NCI-H1436 (cell line): ENCODE results near the gene CIAPIN1.
"Not testable (repeated sequence)": the region's sequence is repeated elsewhere in the genome, so short reads cannot be mapped to it uniquely, and the experiment has no call there.

Experiments
- DNase-seq: peaks from one replicate; lab custom pipeline; 2025; lab: John Stamatoyannopoulos, UW

Gene CIAPIN1

DNA sequence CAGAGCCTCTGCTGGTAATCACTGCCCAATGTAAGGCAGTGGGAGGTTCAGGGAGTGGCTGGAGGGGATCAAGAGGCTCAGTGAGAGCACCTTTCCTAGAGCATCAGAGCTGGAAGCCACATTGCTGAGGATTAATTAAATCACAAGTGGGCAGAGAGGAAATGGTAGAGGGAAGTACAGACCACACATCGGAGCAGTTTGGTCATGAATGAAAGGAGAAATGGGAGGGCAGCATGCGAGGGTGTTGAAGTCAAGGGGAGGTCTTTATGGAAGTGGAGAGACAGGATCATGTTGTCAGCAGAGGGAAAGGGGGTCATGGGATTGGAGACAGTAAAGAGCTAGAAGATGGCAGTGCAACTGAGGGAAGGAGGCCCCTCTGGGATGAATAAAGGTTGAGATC lies 40.3 kb downstream of the CIAPIN1 start:
- no peak for DNase-seq

- no peak for DNase-seq
Observed at GRCh38 chr16:57405097-57405496, 42.1 kb downstream of the CIAPIN1 start.

DNA sequence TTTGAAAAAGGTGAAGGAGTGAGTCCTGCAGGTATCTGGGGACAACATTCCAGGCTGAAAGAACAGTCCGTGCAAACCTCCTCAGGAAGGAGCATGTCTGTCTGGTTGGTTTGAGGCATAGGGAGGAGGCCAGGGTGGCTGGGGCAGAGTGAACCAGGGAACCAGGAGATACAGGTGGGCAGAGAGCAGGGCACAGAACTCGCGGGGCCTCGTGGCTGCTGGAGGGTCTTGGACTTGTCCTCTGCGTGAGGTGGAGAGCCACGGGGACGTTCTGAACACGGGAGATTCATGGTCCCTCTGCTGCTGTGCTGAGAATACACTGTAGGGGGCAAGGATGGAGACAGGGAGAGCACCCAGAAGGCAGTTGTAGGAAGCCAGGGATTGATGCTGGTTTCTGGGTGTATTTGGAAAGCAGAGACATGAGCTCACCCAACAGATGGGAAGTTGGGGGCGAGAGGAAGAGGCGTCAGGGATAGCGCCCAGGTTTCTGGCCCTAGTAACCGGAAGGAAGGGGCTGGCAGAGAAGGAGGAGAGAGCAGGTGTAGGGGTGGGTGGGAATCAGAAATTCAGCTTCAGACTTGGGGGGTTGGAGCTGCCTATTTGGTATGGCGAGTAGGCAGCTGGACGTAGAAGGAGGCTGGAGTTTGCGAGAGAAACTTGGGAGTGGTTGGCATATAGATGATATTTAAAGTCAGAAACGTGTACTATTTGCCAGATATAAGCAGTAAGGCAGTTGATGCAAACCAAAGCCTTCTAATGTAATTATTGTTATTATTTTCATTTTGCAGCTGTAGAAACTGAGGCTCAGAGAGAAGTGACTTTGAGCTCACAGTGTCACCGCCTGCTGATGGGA lies 43.0 kb downstream of the CIAPIN1 start, which contains the start of gene CCL17:
Gene CCL17, plus strand, starts transcription at position 803 of the 853 bp plus-strand sequence. CDS start 9,166 bp downstream, outside the sequence.
- no peak for DNase-seq

DNA sequence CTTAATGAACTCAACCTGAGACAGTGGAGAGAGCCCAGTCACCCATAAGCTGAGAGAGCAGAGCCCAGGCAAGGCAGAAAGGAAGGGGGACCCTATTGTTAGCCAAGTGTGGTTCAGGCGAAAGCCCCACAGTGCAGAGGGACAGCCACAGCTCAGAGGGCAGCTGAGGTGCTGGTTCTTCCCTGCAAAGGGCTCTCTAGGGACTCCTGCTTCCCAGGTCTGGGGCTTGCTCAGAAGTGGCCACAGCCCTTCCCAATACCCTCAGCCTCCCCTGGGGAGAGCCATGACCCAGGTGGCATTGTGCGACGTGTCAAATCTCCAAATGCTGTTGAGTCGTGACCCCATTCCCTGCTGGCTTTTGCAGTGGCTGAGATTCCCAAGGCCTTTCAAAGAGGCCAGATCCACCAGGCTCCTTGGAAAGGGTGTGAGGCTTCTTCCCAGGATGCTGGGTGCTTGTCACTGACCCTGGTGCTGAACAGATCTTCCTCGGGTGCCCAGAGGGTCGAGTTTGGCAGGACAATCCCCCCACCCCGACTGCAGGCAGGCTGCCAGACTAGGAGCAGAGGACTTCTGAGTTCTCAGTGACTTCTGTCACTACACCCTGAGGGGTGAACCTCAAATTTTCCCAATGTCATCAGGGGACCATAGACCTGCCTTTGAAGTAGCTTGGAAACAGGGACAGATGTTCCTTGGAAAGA lies 45.1 kb downstream of the CIAPIN1 start:
- DNase-seq: no peak

GRCh38 chr16:57397493-57397892 lies 49.7 kb downstream of the CIAPIN1 start:
- not testable (repeated sequence) for DNase-seq

GRCh38 chr16:57396786-57397185 lies 50.4 kb downstream of the CIAPIN1 start:
- DNase-seq: no peak

DNA sequence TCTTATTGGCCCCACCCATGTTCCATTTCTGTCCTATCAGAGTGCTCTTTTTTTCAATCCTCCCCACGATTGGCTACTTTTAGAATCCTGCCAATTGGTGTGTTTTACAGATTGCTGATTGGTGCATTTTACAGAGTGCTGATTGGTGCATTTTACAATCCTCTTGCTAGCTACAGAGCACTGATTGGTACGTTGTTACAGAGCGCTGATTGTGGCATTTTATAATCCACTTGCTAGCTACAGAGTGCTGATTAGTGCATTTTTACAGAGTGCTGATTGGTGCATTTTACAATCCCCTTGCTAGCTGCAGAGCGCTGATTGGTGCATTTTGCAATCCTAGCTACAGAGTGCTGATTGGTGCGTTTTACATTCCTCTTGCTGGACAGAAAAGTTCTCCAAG lies 52.2 kb downstream of the CIAPIN1 start:
- no peak for DNase-seq

DNA sequence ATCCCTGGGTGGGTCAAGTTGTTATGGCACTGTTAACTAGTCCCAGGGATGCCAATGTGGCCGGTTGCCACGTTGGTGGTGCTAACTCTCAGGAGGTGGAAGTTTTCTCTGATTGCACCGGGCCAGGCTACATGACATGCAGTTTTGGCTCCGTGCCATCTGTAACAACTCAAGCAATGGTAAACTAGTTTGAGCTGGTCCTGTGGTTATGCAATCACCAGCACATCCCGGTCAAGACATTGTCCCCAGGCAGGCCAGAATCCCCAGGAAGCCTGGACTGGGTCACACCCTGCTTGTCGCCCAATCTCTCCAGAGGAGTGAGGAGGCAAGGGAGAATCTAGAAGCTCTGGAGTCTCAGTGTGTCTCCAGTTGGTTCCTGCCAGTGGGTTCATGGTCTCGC lies 52.7 kb downstream of the CIAPIN1 start:
- DNase-seq: no peak

GRCh38 chr16:57392694-57393093 lies 54.5 kb downstream of the CIAPIN1 start:
- no peak for DNase-seq

DNA sequence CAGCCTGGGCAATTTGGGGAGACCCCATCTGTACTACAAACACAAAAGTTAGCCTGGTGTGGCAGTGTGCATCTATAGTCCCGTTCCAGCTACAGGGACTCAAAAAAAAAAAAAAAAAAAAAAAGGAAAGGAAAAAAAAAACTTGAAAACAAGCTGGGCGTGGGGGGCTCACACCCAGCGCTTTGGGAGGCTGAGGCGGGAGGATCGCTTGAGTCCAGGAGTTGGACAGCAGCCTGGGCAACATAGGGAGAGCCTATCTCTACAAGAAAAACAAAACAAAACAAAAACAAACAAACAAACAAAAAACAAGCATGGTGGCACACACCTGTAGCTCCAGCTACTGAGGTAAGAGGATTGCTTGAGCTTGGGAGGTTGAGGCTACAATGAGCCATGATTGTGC lies 55.5 kb downstream of the CIAPIN1 start:
- no peak for DNase-seq

- DNase-seq: no peak
Observed at GRCh38 chr16:57391300-57391699, 55.9 kb downstream of the CIAPIN1 start.

GRCh38 chr16:57390636-57391295 lies 56.4 kb downstream of the CIAPIN1 start:
- no peak for DNase-seq

DNA sequence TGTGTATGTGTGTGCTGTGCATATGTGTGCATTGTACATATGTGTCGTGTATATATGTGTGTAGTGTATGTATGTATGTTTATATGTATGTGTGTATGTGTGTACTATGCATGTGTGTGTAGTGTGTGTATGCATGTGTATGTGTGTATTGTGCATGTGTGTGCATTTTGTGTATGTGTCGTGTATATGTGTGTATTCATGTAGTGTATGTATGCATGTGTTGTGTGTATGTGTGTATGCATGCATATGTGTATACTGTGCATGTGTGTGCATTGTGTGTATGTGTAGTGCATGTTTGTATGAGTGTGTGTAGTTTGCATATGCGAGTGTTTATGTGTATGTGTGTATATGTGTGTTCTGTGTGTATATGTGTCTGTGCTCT lies 58.1 kb downstream of the CIAPIN1 start:
- DNase-seq: no peak

DNA sequence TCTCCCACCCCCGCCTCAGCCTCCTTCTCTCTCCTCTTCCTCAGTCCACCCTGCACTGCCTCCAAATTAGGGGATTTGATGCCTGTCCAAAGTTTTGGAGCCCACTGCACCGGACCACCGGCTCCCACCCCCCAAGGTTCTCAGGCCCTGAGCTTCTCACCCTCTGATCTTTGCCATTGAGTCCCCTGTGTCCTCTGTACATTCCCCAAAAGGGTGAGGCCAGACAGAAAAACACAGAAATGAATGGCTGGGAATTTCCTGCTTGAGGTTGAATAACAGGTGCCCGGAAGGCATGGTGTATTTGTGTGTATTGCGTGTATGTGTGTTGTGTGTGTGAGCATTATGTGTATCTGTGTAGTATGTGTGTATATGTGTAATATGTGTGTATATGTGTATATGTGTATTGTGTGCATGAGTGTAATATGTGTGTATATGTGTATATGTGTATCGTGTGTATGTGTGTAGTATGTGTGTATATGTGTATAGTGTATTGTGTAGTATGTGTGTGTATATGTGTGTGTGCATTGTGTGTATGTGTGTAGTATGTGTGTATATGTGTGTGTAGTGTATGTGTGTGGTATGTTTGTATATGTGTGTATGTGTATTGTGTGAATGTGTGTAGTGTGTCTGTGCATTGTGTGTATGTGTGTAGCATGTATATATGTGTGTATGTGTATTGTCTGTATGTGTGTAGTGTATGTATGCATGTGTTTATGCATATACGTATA lies 58.7 kb downstream of the CIAPIN1 start:
- DNase-seq: no peak

GRCh38 chr16:57387598-57388354 lies 59.4 kb downstream of the CIAPIN1 start:
- DNase-seq: no peak

GRCh38 chr16:57386381-57386951 lies 60.7 kb downstream of the CIAPIN1 start:
- no peak for DNase-seq

GRCh38 chr16:57385083-57385482 lies 62.1 kb downstream of the CIAPIN1 start:
- DNase-seq: no peak

DNA sequence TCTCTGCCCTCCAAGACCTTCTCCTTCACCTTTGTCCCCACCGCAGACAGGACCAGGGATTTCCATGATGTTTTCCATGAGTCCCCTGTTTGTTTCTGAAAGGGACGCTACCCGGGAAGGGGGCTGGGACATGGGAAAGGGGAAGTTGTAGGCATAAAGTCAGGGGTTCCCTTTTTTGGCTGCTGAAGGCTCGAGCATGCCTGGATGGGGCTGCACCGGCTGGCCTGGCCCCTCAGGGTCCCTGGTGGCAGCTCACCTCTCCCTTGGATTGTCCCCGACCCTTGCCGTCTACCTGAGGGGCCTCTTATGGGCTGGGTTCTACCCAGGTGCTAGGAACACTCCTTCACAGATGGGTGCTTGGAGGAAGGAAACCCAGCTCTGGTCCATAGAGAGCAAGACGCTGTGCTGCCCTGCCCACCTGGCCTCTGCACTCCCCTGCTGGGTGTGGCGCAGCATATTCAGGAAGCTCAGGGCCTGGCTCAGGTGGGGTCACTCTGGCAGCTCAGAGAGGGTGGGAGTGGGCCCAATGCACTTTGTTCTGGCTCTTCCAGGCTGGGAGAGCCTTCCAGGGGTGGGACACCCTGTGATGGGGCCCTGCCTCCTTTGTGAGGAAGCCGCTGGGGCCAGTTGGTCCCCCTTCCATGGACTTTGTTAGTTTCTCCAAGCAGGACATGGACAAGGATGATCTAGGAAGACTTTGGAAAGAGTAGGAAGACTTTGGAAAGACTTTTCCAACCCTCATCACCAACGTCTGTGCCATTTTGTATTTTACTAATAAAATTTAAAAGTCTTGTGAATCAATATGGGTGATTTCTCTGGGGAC lies 62.7 kb downstream of the CIAPIN1 start:
- no peak for DNase-seq

- DNase-seq: no peak
Observed at GRCh38 chr16:57383276-57384247, 63.6 kb downstream of the CIAPIN1 start.
